Erythroblast (primary cell): ENCODE measurements around the gene HYCC1.

Experiments used
- GATA1 ChIP-seq: IDR thresholded peaks from 2 replicates; pipeline ENCODE4 v1.6.1; 2011; ENCODE audit warnings: low read depth, mild to moderate bottlenecking, control low read depth, low read length, moderate library complexity
- POLR2A ChIP-seq: IDR thresholded peaks from 2 replicates; pipeline ENCODE4 v1.6.1; 2011; ENCODE audit warnings: mild to moderate bottlenecking, low read length

DNA sequence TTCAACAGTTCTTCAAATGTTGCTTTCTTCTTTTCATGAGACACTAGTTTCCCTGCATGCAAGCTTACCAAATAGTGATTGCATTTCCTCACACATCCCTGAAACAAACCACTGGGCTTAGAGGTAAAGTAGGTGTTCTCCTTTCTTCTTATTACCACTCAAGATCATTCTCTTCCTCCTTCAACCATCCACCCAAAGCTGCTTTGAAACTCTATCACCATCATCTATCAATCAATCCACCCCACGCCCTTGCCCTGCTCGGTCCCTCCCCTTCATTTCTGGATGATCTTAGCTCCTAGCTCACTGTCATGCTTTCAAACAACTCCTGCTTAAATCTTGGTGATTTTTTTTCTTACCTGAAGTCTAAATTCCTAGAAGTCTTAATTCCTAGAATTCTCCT is 18.9 kb downstream of the HYCC1 start:
- TF ChIP-seq POLR2A = no peak
- TF ChIP-seq GATA1 = no peak
